Measurements from ENCODE around the gene RARRES2.
"Not testable (repeated sequence)": the region's sequence is repeated elsewhere in the genome, so short reads cannot be mapped to it uniquely, and the experiment has no call there.

Gene RARRES2

DNA sequence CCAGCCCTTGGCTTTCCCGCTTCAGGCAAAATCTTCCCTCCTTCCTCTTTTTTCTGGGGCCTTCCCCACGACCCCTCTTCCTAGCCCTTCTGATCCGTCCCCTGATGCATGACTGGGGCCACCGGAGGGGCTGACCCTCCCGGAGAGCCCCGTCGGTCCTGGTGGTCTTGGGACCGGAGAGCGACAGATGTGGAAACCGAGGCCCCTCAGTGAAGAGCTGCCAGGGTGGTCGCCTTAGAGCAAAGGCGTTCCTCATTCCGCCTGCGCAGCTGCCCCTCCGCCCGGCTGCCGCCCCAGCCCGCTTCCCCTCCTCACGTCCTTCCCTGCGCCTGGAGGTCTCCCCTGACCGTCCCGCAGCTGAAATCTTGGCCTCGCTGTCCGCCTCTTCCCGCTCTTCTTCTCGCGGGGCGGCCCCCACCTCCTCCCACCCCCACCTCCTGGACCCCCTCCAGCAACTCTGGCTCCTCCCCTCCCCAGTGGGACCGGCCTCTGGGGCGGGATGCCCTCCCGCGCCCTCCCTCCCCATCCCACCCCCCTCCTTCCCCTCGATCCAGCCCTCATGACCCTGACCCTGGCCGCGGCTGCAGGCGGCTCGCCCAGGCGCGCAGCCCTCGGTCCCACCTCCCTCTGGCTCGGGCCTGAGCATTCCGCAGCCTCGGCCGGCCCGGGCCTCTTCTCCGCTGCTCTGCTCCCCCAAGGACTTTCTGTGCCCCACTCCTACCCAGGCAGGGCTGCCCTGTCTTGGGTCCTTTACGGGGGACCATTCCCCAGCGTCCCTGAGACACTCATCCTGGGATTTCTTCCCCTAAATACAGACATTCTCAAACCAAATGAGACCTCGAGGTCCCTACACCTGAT, at the start of gene RARRES2:
TSS of gene RARRES2 (minus strand) at position 367 of the 858 bp plus-strand sequence. CDS start 1,020 bp downstream, outside the sequence.
- DNase-seq, result peak; percentile 68

- no peak for DNase-seq
Observed at GRCh38 chr7:150390205-150390604, 48.8 kb upstream of the RARRES2 start.

DNA sequence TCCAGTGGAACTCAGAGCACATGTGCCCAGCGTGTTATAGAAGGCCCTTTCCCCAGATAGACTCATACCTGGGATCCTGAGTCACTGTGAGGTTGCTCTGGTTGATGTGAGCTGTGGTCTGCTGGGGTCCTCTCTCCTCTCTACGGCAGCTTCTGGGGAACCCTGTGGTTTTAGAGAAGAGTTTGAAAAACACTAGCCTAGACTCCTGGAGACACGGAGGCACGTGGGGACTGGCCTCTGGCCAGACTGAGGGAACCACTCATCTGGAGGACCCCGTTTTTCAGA, 48.0 kb upstream of the RARRES2 start:
- DNase-seq, result no peak

DNA sequence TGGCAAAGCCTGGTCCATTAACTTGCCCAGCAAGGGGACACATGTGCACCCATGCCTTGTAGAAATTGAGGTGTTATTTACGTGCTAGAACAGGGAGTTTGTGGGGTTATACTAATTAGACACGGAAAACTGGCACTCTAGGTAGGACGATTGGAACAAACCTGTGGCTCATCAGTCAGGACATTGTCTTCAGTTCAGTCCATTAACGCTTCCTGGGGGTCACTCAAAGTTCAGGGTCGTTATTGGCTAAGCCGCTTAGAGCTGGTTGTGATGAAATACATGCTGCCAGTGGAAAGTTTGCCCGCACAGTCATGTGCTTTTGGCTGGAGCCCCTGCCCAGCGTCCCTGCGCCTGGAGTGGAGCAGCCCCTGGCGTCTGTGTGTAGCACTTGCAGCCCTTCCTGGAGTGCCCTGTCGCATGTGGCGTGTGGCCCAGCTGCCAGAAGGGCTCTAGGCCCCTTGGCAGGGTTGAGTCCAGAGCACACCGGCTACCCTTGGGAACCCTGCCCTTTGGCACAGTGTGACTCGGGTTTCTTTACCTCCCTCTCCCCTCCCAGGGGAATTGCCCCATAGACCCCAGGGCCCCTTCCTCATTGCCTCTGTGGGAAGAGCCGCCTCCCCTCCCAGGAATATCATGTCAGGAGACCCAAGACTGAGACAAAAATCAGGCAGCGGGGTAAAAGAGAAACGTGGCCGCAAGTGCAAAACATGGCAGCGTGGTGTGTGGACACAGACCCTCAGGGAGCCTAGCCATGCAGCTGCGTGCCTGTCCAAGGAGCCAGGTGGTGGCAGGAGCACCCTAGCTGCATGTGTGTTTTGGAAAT, 47.5 kb upstream of the RARRES2 start:
- DNase-seq, result peak; percentile 72

GRCh38 chr7:150388306-150388705, 46.9 kb upstream of the RARRES2 start:
- DNase-seq, result no peak

DNA sequence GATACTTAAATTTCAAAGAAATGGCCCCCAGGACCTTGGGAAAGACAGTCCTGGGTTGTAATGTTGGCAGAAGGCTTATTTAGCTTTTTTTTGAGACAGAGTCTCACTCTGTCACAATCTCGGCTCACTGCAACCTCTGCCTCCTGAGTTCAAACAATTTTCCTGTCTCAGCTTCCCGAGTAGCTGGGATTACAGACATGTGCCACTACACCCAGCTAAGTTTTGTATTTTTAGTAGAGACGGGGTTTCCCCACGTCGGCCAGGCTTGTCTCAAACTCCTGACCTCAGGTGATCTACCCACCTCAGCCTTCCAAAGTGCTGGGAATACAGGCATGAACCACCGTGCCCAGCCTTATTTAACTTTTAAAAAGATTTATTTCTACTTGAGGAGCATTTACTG, 44.5 kb upstream of the RARRES2 start:
- DNase-seq, result not testable (repeated sequence)

DNA sequence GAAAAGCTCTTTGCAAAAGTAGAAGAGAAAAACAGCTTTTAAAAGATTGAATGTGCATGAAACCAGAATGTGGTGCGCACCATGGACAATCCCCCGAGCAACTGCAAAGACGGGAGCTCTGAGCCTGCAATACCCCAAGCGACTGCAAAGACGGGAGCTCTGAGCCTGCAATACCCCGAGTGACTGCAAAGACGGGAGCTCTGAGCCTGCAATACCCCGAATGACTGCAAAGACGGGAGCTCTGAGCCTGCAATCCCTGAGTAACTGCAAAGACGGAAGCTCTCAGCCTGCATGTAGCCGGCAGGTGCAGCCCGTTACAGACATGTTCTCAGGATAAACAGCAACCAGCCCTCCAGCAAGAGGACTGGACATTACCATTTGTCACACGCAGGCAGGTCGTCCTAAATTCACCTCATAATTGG, 43.9 kb upstream of the RARRES2 start:
- no peak for DNase-seq

DNA sequence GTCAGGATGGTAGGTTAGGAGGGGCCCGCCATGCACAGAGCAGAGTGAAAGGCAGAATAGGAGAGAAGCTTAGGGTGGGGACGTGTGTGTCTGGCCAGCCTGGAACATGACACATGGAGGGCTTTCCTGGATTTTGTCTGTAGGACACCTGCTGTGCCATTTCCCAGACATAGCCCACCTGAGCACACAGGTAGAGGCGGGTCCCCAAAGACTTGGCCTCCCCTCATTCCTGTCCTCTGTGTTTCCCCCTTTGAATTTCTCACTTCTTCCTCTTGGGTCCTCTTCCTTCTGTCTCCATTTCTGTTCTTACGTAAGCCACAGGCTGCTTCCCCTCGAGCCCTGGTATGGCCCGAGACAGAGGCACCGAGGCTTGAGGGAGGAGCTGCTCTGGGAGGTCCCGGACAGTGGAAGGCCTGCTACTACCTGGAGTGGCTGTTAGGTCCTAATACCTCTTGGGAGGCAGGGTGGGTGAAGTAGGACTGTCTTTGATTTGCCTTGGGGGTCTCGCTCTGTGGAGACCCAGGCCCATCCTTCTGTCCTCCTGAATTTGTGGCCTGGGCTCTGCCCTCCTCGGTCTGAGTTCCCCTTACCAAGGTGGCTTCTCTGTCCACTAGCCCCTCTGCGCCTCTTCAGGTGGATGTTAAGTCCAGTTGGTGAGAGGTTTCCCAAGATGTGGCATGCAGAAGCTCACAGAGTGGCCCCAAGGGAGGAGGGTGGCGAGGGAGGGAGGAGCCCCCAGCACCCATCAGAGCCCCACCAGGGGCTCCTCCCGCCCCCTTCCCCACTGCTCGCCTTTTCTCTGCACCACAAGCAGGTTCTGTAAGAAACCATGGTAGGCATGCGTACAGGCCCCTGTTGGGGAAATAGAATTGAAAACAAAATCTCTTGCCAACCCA, 43.2 kb upstream of the RARRES2 start:
- peak; percentile 39 for DNase-seq

DNA sequence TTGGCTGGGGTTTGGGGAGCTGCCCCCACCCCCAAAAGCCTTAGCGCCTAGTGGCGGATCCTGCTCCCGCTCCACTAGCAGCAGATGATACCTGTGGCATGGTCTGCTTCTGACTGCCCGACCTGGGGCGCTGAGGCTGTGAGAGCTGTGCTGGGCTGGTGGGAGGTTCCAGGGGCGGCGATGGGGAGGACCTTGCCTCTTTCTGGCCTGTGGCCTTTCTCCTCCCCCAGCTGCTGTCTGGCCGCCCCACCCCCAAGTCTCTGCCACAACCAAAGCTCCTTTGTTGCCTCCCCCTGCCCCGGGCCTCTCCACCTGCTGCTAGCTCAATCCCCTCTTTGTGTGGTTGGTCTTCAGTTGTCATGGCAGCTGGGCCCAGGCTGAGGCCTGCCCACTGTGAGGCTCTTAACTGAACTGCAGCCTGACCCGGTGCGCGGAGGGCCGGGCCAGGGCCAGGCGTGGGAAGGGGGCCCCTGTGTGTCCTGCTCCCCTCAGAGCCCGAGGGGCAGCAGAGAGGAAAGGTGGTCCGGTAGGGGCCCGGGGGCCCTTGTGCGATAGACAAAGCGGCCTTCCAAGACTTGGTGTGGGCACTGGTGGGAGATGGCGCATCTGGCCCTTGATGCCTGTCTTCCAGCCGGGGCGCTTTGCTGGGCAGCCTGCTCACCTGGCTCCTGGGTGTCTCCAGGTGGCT, 42.4 kb upstream of the RARRES2 start:
- peak; percentile 86 for DNase-seq

DNA sequence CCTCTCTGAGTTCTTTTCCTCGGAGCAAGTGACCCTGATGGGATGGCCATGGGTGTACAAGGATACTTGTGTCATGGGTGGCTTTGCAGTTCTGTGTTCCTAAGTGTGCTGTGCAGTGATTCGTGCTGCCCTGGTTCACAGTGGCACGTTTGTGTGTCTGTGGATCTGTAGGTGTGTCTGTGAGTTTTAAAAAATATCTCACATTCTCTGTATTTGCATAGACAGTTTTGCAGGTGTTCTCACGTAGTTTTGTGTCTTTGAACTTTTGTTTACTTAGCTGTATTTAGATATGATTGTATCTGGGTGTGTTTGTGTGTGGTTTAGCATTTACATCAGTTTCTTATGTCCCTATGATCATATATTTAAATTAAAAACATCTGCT, 41.4 kb upstream of the RARRES2 start:
- DNase-seq, result no peak

DNA sequence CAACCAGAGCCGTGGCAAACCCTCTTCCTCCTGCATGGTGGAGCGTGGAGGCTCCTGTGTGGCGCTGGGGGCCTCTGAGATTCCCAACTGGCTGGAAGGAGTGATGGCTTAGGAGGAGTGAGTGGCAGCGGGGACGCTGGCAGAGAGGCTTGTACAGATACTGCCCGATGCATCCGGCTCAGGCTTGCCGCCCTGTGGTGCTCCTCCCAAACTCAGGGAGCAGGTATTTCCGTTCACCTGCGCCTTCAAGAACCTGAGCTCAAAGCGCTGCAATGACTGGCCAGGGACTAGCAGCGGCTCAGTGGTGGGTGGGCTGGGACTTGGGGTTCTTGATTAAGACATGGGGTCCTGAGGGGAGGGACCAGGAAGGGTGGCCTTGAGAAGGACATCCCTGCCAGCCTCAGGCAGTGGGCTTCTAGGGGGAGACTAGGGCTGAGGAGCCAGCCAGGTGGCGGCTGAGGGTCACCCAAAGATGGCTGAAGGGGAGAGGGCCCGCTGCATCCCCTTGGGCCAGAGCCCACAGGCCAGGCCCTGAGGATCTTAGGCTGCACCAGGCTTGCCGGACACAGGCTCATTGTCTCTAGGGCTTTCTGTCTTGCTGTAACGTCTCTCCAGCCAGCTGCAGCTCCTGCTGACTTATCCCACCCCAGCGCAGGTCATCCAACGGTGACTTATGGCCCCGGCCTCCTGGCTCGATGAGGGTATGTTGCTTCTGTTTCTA, 40.9 kb upstream of the RARRES2 start:
- no peak for DNase-seq

GRCh38 chr7:150381785-150382122, 40.3 kb upstream of the RARRES2 start:
- no peak for DNase-seq

DNA sequence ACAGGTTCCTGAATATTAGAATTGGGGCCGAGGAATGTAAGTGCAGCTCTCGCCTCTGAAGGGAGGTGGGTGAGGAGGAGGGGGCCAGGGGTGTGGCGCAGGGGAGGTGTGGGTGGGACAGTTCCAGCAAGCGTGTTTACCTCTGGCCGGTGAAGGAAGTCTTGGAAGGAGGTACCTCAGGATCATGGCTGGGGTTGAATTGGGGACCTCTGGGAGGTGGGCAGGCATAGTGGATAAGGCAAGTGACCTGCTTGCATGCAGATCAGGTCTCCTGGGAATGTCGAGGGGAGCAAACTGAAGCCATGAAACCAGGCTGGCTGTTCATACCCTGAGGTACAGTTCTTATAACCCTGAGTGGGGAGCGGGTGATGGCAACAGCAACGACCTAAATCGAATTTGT, 39.7 kb upstream of the RARRES2 start:
- no peak for DNase-seq

DNA sequence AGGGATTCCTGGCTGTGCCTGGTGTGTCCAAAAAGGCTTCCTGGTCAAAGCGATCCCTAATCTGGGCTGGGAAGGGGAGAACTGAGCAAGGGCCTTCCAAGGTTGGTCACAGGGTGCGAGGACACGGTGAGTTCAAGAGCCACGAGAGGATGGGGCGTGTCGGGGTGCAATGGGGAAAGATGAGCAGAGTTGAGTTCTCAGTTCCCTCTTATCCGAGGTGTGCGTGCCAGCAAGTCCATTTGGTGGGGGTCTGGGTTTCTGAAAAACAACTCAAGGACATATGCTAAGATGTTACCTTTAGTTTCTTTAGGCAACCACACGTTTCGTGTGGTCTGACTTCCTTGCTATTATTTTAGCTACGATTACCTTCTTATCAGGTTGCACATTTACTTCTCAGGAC, 39.0 kb upstream of the RARRES2 start:
- no peak for DNase-seq

- DNase-seq, result no peak
Observed at GRCh38 chr7:150379441-150380379, 38.3 kb upstream of the RARRES2 start.

DNA sequence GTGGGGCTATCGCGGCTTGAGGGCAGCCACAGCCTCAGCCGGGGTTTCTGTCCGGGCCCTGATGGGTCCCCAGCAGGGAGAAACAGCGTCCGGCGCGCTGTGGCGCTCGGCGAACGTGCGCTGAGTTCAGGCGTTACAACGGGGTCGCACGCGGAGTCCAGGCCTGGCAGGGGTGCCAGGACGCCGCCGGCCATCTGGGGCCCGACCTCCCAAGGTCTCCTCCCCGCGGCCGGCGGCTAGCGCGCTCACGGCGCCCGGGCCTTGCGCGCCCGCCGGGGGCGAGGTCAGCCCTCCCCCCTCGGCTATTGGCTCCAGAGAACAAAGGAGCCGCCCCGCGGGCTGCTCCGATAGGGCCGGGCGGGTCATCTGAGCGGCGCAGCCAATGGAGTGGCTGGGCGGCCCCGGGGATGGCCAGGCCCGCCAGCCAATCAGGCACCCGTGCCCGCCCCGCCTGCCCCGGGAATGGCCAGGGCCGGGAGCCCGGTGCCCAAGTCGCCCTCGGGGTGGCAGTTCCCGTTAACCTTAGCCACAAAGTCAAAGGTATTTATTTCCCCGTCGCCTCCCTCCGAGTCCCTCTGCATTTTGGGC, 37.5 kb upstream of the RARRES2 start, which contains the start of gene ZNF775:
TSS of gene ZNF775 (plus strand) at position 478 of the 588 bp plus-strand sequence. CDS start 9,141 bp downstream, outside the sequence.
- DNase-seq, result peak; percentile 95

- DNase-seq, result no peak
Observed at GRCh38 chr7:150378115-150378852, 36.9 kb upstream of the RARRES2 start.

DNA sequence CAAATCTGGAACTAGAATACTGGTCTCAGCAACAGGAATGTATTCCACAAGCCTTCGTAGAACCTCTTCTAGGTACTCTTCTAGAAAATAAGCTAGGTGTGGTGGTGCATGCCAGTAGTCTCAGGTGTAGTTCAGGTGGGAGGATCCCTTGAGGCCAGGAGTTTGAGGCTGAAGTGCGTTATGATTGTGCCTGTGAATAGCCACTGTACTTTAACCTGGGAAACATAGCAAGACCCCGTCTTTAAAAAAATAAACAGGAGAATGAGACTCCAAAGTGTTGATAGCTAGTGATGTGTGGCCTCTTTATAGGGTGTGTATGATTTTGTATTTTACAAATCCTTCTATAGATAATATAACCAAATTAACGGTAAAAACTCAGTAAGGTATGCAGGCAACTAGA, 36.2 kb upstream of the RARRES2 start:
- no peak for DNase-seq

GRCh38 chr7:150377196-150377595, 35.8 kb upstream of the RARRES2 start:
- no peak for DNase-seq
